HG02588 (cell line): ENCODE data around the gene SEMA3B.
"Not testable (repeated sequence)": the region's sequence is repeated elsewhere in the genome, so short reads cannot be mapped to it uniquely, and the experiment has no call there.

Experiments used
- ATAC-seq: cut with Tn5 transposase; IDR thresholded peaks from one replicate; pipeline ENCODE4 v1.9.1; 2021; ENCODE audit warnings: mild to moderate bottlenecking, moderate library complexity; ENCODE audit not compliant: unreplicated experiment

The SEMA3B gene

DNA sequence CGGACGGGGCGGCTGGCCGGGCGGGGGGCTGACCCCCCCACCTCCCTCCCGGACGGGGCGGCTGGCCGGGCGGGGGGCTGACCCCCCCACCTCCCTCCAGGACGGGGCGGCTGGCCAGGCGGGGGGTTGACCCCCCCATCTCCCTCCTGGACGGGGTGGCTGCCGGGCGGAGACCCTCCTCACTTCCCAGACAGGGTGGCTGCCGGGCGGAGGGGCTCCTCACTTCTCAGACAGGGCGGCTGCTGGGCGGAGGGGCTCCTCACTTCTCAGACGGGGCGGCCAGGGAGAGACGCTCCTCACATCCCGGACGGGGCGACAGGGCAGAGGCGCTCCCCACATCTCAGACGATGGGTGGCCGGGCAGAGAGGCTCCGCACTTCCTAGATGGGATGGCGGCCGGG, 43.1 kb downstream of the SEMA3B start:
- not testable (repeated sequence) for ATAC-seq

- no peak for ATAC-seq
These were observed 45.4 kb downstream of the SEMA3B start for GRCh38 chr3:50314342-50314741.

DNA sequence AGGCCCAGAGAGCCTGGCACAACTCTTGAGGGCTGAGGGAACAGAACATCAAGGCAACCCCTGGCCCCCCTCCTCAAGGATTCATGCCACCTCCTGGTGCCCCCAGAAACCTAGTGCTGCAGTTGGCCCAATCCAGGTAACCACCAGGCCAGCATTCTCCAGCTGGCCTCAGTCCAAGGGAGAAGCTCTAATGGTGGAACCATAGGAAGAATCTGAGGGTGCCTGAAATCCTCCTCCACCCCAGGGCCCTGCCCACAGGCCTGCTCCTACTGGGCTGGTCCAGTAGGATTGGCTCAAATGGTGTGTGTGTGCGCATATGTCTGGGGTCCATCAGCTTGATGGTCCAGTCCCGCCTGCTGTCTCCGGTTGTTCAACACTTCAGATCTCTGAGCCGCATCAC, 45.9 kb downstream of the SEMA3B start:
- no peak for ATAC-seq

DNA sequence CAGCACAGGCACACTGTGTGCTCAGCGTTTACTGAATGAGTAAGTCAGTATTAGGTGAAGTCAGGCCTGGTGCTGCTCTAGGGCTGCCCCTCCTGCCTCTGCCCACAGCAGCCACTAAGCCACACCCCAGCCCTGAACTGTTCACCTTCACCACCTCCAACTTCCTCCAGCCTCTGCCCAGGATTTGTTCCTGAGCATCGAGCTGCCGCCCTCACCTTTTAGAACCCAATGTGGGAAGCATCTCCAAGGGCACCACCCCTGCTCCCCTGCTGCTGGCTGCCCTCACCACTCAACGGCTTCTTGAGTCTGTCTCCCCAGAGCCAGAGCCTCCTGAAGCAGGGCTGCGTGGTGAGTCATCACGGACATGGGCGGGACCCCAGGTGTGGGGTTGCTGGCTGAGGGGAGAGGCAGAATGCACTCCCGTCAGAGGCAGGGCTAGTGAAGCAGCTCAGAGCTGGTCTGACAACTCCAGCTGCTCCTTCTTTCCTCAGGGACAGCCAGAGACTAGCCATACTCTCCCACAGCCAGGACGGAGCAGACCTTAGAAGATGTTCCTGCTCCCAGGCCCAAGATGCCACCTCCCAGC, 47.8 kb downstream of the SEMA3B start:
- no peak for ATAC-seq

- ATAC-seq = no peak
These were observed 48.4 kb downstream of the SEMA3B start for GRCh38 chr3:50317300-50317699.

DNA sequence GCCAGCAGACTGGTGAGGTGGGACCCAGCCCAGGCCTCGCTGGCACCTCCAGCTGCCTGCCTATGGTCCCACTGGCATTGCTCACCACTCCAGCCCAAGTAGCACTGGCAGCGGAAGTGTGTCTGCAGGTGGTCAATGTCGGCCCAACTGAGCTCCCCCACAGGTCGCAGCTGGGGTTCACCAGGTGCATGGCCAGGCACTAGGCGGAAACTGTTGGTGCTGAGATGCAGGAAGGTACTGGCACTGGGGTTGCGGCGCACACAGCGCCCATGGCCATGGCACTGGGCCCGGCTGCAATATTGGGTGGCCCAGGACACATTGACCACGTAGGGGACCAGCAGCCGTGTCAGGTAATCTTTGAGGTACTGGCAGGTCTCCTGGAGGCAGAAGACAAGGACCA, 49.2 kb downstream of the SEMA3B start:
- ATAC-seq = no peak

GRCh38 chr3:50318615-50319014, 49.7 kb downstream of the SEMA3B start:
- ATAC-seq = no peak

DNA sequence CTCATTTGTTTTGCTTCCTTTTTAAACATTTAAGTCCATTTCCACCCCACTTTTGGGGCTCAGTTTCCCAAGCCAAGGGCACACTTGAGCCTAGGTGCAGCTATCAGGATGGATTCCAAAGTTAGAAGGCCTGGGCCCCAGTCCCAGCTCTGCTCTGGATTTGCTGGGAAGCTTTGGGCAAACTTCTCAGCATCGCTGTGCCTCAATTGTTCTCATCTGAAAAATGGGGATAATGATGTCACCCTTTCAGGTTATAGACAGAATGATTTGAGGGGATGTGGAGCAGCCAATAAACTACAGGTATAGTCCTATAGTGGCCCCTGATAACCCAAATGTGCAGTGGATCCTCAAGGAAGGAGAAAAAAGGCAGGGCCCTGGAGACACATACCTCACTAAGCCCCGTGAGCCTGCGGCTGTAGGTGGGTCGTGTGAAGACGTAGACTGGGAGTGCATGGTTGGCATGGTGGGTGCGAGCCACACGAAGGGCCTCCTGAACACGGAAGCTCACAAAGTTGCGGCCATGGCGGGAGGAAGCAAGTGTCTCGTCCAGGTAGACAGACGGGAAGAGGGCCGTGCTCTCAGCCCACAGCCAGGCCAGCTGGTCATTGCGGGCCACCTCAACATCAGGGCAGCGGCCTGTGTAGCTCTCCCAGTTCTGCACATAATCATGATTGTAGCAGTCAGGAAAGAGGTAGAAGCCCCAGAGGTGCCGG, 50.4 kb downstream of the SEMA3B start:
- no peak for ATAC-seq

GRCh38 chr3:50319894-50320625, 51.1 kb downstream of the SEMA3B start:
- no peak for ATAC-seq

- peak; percentile 52 for ATAC-seq
These were observed 51.9 kb downstream of the SEMA3B start for GRCh38 chr3:50320853-50321335.

- ATAC-seq = peak; percentile 65
These were observed 52.6 kb downstream of the SEMA3B start for GRCh38 chr3:50321336-50322114.

DNA sequence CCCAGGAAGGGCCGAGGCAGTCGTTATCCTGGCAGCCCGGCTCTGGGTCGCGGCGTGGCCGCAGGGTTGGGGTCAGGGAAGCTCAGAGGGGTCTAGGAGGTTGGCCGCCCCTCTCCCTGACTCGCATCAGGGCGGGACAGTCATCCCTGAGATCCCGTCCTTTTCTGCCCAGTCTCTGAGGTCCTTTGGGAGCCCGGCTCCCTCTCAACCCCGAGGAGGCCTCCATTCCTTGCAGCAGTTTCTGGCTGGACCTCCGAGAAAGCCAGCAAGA, 53.1 kb downstream of the SEMA3B start:
- ATAC-seq = no peak

DNA sequence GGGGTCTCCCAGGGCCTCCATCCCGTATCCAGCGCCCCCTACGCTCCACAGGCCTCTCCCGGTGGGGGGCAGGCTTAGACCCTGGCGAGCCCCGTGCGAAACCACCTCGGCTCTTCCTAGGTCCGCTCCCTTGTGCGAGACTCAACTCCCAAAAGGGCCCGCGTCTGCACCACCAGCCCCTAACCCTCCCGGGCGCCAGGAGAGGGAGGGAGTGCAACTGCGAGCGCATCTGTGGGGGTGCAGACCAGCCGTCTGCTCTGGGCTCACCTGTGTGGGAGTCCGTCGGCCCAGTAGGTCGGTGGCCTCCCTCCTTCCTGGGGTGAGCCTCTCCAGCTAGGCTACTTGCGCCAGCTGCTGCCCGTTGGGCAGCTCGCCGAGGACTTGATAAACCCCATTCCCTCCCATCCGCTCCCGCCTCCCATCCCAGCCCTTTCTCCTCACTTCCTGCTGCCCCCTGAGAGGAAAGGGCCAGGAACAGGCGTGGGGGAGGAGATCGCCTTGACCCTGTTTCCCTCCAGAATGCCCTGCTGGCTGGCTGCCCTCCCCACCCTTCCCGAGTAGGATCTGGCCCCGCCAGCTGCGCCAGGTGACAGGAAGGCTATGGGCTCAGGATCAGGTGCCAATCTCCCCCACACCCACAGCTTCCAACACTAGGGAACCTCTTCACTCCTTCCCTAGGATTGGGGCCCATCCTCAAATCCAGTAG, 53.6 kb downstream of the SEMA3B start, which contains the start of gene HYAL2:
Gene HYAL2 (minus strand): TSS at position 360 of the 706 bp plus-strand sequence. CDS start 2,256 bp downstream, outside the sequence.
- ATAC-seq = no peak

DNA sequence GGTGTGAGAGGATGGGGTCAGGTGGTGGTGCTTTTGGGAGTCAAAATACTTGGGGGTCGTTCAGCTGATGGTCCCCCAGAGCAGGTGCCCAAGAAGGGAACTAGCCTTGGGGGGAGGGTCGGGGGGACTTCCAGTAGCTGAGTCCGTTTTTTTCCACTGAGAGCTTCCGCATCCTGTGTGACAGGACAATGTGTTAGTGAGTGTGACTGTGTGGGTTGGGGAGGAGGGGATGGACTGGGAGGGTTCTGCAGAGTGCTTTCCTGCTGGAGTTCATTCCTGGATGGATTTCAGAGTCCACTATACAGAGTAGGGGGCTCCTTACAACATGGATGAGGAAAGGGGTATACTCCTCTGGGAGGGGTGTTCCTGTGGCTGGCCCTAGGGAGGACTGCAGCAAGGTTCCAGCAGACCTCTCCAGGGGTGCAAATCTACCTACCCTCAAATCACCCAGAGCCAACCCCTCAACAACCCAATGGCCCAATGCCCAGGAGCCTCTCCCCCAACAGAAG, 54.2 kb downstream of the SEMA3B start:
- ATAC-seq = no peak

DNA sequence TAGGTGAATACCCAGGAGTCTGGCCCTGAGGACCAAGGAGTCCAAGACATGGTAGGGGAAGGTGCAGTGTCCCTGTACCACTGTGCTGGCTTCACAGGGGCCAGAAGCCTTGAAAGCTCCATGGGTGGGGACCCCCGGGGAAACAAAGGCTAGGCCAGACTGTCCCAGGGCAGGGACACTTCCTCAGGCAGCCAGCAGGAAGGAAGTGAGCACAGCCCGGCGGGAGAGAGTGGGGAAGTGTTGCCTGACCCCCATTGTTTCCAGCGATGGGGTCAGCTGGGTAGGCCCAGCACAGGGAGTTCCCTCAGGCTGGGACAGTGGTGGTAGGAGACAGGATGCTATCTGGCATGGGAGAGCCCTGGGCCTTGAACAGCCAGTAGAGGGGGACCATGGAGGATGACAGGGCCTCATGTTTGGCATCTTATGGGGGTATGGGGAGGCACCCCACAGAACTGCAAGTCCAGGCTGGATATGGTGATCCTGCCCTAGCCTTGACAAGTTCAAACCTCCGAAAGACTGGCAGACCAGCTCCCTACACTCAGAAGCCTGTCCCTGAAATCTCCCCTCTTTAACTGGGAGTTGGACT, 54.8 kb downstream of the SEMA3B start:
- ATAC-seq = no peak

GRCh38 chr3:50324351-50325112, 55.6 kb downstream of the SEMA3B start:
- ATAC-seq = no peak

DNA sequence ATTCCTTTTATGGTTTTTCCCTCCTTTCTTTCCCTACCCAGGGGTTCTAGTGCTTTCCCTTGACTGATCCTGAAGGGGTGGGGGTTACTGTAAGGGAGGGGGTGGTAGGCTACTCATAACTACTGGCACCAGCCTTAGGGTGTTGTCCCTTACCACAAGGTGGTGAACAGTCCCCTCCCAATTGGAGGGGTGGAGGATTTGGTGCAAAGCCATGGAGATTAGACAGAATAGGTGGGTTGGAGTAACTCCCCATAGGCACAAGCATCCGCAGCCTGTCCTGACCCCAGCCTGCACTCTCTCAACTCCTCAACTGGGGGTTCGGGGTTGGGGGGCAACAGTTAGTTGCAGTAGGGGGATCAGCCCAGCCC, 56.1 kb downstream of the SEMA3B start:
- no peak for ATAC-seq

GRCh38 chr3:50325497-50326181, 56.7 kb downstream of the SEMA3B start:
- no peak for ATAC-seq

DNA sequence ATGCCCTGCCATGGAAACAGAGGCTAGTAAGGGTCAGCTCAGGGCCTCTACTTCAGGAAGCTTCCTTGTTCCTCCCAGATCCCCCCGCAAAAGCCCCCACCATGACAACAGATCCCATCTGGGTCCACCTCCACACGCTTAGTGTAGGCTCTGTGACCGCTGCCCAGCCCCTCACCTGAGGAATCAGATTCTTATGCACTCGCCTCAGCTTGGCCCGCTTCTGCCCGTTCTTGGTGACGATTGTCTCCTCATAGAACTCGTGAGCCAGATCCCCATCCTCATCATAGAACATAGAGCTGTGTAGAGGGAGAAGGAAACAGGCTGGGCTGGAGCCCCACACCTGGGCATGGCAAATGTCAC, 57.2 kb downstream of the SEMA3B start:
- no peak for ATAC-seq
